H1 (cell line): ENCODE measurements around the gene KCNK3. TPM values are rescaled to one million over a fixed set of nuclear protein-coding genes. Genes with fewer than 3 reads are reported as not detected.

ENCODE experiments used
- CBX8 ChIP-seq: fragments of 300-800, 300-1000 bp; sonication (generic); IDR thresholded peaks from 2 replicates; pipeline ENCODE4 v1.7.1; 2016; ENCODE audit warnings: low read depth, low read length, borderline replicate concordance
- EGR1 ChIP-seq: IDR thresholded peaks from 2 replicates; pipeline ENCODE4 v1.6.1; 2011; ENCODE audit warnings: low read depth, low read length, borderline replicate concordance
- JUN ChIP-seq: IDR thresholded peaks from 2 replicates; pipeline ENCODE4 v1.6.1; 2011; ENCODE audit warnings: low read depth, mild to moderate bottlenecking, improper control_type of control experiment, low read length
- POLR2AphosphoS5 ChIP-seq: IDR thresholded peaks from 2 replicates; pipeline ENCODE4 v1.6.1; 2011; ENCODE audit warnings: low read depth, low read length
- RAD21 ChIP-seq, 2 experiments: IDR thresholded peaks in 1 of 2; conservative IDR thresholded peaks in 1 of 2; 2 replicates each; pipeline ENCODE4 v1.6.1; 2011; ENCODE audit warnings: low read depth in 2 of 2, low read length in 2 of 2, improper control_type of control experiment in 1 of 2, inconsistent platforms in 1 of 2, mild to moderate bottlenecking in 1 of 2, moderate library complexity in 1 of 2
- SIRT6 ChIP-seq: IDR thresholded peaks from one replicate; pipeline ENCODE4 v1.7.1; 2012; ENCODE audit warnings: low read length, inconsistent platforms
- TBP ChIP-seq: IDR thresholded peaks from 2 replicates; pipeline ENCODE4 v1.6.1; 2011; ENCODE audit warnings: low read depth, low read length, improper control_type of control experiment
- polyA plus RNA-seq, 7 experiments: library from polyadenylated mRNA; depleted of rRNA in 3 of 7; stranded (reverse) in 5 of 7; unstranded in 2 of 7; fragments of >200 nt in 5 of 7; fragments of 200-250 nt in 2 of 7; gene quantifications; 1 replicate in 5 of 7; 2 replicates in 1 of 7; 4 replicates in 1 of 7; pipeline versions ENCODE4 v1.2.1 to v1.2.3, GENCODE V29; 2011 to 2013; ENCODE audit warnings: missing spikeins in 2 of 7, mixed read lengths in 2 of 7
- total RNA-seq: library from RNA; stranded (reverse); fragmentation: NEBNext Ultra II Directional; extraction: Animal tissue kit (Norgen Biotek cat#: 25700); gene quantifications from 2 replicates; pipeline ENCODE4 v1.2.1, GENCODE V29; 2021

KCNK3 gene
- total and polyA plus RNA-seq, 2 of the 8 experiments (the other 6 are each of a cell fraction or from before 2014, with no cell fraction given), result 0.29 to 0.30 TPM

GRCh38 chr2:26668856-26669750 is 23.4 kb upstream of the KCNK3 start (continued):
- TF ChIP-seq CBX8 (no peak), SIRT6 (no peak), EGR1 (no peak), RAD21 (IDR thresholded peaks at IDR 0.05 in 1 of 2, conservative IDR thresholded peaks at IDR 0.05 in 1 of 2; ENCODE audit: low read depth in 2 of 2, low read length in 2 of 2) (no peak), POLR2AphosphoS5 (no peak), TBP (no peak), JUN (no peak)
- TF ChIP-seq, all 59 proteins: peak for 0
